Hepatocyte (in vitro differentiated cells): ENCODE data around the gene PECR.

Experiments
- CTCF ChIP-seq: fragments of 200-600 bp; sonication (generic); IDR thresholded peaks from 2 replicates; pipeline ENCODE4 v1.5.1; 2016; ENCODE audit warnings: antibody characterized with exemption, mild to moderate bottlenecking; ENCODE audit not compliant: poor library complexity
- EZH2 ChIP-seq: fragments of 200-600 bp; sonication (generic); IDR thresholded peaks from 2 replicates; pipeline ENCODE4 v1.6.1; 2016; ENCODE audit warnings: antibody characterized with exemption, mild to moderate bottlenecking, borderline replicate concordance

GRCh38 chr2:216066230-216066629, 15.4 kb downstream of the PECR start:
- TF ChIP-seq CTCF, result no peak
- no peak for TF ChIP-seq EZH2
